Measurements from ENCODE around the gene PCGF3.

PCGF3 gene

DNA sequence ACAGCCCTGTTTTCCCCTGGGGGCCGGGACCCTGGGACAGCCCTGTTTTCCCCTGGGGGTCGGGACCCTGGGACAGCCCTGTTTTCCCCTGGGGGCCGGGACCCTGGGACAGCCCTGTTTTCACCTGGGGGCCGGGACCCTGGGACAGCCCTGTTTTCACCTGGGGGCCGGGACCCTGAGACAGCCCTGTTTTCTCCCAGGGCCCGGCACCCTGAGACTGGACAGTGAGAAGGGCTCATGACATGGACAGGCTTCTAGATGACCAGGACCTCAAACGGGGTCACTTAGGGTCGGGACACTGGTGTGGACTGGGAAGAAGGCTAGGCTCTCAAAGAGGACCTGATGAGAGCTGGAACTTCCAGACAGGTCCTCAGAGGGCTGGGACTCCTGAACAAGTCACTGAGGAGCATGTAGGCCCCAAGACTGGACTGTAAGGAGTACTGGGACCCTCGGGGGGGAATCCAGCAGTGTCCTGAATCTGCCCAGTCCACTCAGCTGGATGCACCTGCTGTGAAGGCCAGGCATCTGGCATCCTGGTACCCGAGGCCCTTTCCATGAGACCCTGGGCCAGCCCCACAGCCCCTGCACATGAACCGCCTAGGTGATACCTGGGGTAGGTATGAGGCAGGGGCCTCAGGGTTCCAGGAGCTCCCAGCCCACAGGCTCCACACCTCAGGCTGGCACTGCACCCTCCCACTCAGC is 2.4 kb downstream of the PCGF3 start:
- H3K4me3 ChIP-seq = no peak overlapping the region
- in situ Hi-C loops (cut with MboI; ENCODE audit: low sequenced_read_pairs) = no loop called here
- peaks cover 15% of the 10 kb centered on the region for H3K36me3 ChIP-seq (replicated peaks)
- H3K9me3 ChIP-seq = no peaks in the 10 kb centered on the region
- DNase-seq (ENCODE audit: low spot score in 2 of 2) = no peak
- peaks cover 11% of the 10 kb centered on the region for H3K4me1 ChIP-seq
- no peaks in the 10 kb centered on the region for H3K27me3 ChIP-seq (ENCODE audit: low read depth)

GRCh38 chr4:708631-708933 is 3.0 kb downstream of the PCGF3 start:
- Histone ChIP-seq H3K4me1 (peaks cover 11% of the 10 kb centered on the region), H3K9me3 (no peaks in the 10 kb centered on the region), H3K4me3 (no peak overlapping the region), H3K27me3 (ENCODE audit: low read depth) (no peaks in the 10 kb centered on the region), H3K36me3 (replicated peaks) (peaks cover 15% of the 10 kb centered on the region)
- in situ Hi-C loops (cut with MboI; ENCODE audit: low sequenced_read_pairs) = no loop called here
- DNase-seq (ENCODE audit: low spot score in 2 of 2) = no peak

GRCh38 chr4:709348-709747 is 3.7 kb downstream of the PCGF3 start:
- no peak overlapping the region for H3K4me3 ChIP-seq
- H3K9me3 ChIP-seq = no peaks in the 10 kb centered on the region
- H3K27me3 ChIP-seq (ENCODE audit: low read depth) = no peaks in the 10 kb centered on the region
- H3K36me3 ChIP-seq (replicated peaks) = peaks cover 20% of the 10 kb centered on the region
- peaks cover 11% of the 10 kb centered on the region for H3K4me1 ChIP-seq
- in situ Hi-C loops (cut with MboI; ENCODE audit: low sequenced_read_pairs) = no loop called here
- DNase-seq (ENCODE audit: low spot score in 2 of 2) = no peak

DNA sequence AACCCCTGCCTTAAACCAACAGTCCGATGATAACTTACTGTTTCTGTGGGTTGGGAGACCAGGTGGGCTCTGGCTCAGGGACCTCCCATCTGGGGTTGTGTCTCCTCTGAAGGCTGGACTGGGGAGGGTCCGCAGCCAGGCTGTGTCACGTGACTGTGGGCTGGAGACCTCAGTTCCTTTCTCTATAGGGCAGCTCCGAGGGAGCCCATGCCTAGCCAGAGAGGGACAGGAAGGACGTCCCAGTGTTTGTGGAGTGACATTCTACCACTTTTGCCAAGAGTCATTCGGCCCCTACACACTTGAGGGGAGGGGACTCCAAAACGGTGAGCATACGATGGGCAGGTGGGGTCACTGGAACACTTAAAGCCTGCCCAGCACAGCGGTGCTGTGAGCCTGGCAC is 4.5 kb downstream of the PCGF3 start:
- Histone ChIP-seq H3K4me3 (no peak overlapping the region), H3K9me3 (no peaks in the 10 kb centered on the region), H3K27me3 (ENCODE audit: low read depth) (no peaks in the 10 kb centered on the region), H3K4me1 (peaks cover 11% of the 10 kb centered on the region), H3K36me3 (replicated peaks) (peaks cover 20% of the 10 kb centered on the region)
- in situ Hi-C loops (cut with MboI; ENCODE audit: low sequenced_read_pairs) = no loop called here
- DNase-seq (ENCODE audit: low spot score in 2 of 2) = no peak

DNA sequence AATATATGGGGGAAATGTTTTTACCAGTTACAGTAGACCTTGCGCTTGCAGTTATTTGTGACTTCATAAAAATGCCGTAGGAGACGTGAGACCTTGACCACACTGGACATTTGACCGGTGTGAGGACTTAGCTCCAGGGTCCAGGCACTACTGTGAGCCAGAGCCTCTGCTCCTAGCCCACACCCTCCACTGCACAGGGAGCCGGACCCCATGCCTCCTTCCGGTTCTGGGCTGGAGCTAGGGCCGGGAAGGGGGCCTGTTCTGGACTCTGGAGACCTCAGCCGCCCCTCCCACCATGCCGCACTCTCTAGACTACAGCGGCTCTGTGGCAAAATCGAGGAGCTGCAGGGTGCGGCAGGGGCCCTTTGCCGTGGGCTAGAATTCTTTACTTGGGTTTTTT is 5.3 kb downstream of the PCGF3 start:
- H3K36me3 ChIP-seq (replicated peaks) = peaks cover 18% of the 10 kb centered on the region
- no peak for DNase-seq (ENCODE audit: low spot score in 2 of 2)
- H3K27me3 ChIP-seq (ENCODE audit: low read depth) = no peaks in the 10 kb centered on the region
- in situ Hi-C loops (cut with MboI; ENCODE audit: low sequenced_read_pairs) = no loop called here
- no peak overlapping the region for H3K4me3 ChIP-seq
- H3K9me3 ChIP-seq = no peaks in the 10 kb centered on the region
- peaks cover 9% of the 10 kb centered on the region for H3K4me1 ChIP-seq

DNA sequence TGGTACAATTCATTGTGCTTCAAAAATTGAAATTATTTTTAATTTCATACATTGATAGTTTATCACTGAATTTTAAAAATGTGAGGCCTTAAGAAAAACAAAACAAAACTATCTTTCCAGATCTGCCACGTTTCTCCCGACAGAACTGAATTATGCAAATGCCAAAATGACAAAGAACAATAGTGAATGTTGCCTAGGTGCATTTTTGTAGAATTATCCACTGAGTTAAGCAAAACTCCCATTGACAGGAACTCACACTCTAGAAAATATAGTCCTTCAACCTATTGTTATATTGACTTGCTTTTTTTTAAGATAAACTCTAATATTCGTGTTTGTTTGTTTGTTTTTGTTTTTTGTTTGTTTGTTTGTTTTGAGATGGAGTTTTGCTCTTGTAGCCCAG is 6.5 kb downstream of the PCGF3 start:
- Histone ChIP-seq H3K4me1 (peaks cover 7% of the 10 kb centered on the region), H3K36me3 (replicated peaks) (peaks cover 17% of the 10 kb centered on the region; the same call in 1 of the 2 replicates), H3K27me3 (ENCODE audit: low read depth) (no peaks in the 10 kb centered on the region), H3K4me3 (no peak overlapping the region), H3K9me3 (no peaks in the 10 kb centered on the region)
- in situ Hi-C loops (cut with MboI; ENCODE audit: low sequenced_read_pairs) = no loop called here
- DNase-seq (ENCODE audit: low spot score in 2 of 2) = no peak

DNA sequence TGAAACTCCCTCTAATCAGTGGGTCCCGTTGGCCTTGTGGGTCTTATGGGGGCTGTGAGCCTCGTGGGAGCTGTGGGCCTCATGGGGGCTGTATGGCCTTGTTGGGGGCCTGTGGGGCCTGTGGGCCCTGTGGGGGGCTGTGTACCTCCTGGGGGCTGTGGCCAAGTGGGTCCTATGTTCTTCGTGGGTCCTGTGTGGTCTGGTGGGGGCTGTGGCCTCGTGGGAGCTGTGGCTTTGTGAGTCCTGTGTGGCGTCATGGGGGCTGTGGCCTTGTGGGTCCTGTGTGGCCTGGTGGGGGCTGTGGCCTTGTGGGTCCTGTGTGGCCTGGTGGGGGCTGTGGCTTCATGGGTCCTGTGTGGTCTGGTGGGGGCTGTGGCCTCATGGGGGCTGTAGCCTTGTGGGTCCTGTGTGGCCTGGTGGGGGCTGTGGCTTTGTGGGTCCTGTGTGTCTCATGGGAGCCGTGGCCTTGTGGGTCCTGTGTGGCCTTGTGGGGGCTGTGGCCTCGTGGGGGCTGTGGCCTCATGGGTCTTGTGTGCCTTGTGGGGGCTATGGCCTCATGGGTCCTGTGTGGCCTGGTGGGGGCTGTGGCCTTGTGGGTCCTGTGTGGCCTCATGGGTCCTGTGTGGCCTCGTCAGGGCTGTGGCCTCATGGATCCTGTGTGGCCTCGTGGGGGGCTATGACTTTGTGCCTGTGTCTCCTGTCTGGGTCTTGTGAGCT is 7.4 kb downstream of the PCGF3 start:
- peaks cover 17% of the 10 kb centered on the region; the same call in 1 of the 2 replicates for H3K36me3 ChIP-seq (replicated peaks)
- H3K4me1 ChIP-seq = peaks cover 7% of the 10 kb centered on the region
- no peak for DNase-seq (ENCODE audit: low spot score in 2 of 2)
- in situ Hi-C loops (cut with MboI; ENCODE audit: low sequenced_read_pairs) = no loop called here
- H3K9me3 ChIP-seq = no peaks in the 10 kb centered on the region
- no peaks in the 10 kb centered on the region for H3K27me3 ChIP-seq (ENCODE audit: low read depth)
- no peak overlapping the region for H3K4me3 ChIP-seq

GRCh38 chr4:714087-714486 is 8.5 kb downstream of the PCGF3 start:
- peaks cover 7% of the 10 kb centered on the region for H3K4me1 ChIP-seq
- H3K4me3 ChIP-seq = no peak overlapping the region
- no peak for DNase-seq (ENCODE audit: low spot score in 2 of 2)
- H3K36me3 ChIP-seq (replicated peaks) = peaks cover 14% of the 10 kb centered on the region; the same call in 1 of the 2 replicates
- H3K27me3 ChIP-seq (ENCODE audit: low read depth) = no peaks in the 10 kb centered on the region
- in situ Hi-C loops (cut with MboI; ENCODE audit: low sequenced_read_pairs) = no loop called here
- H3K9me3 ChIP-seq = no peaks in the 10 kb centered on the region

- in situ Hi-C loops (cut with MboI; ENCODE audit: low sequenced_read_pairs) = no loop called here
- H3K9me3 ChIP-seq = no peaks in the 10 kb centered on the region
- H3K4me1 ChIP-seq = no peaks in the 10 kb centered on the region
- H3K4me3 ChIP-seq = no peak overlapping the region
- H3K36me3 ChIP-seq (replicated peaks) = peaks cover 10% of the 10 kb centered on the region
- DNase-seq (ENCODE audit: low spot score in 2 of 2) = no peak
- no peaks in the 10 kb centered on the region for H3K27me3 ChIP-seq (ENCODE audit: low read depth)
Observed at GRCh38 chr4:717601-718320, 12.1 kb downstream of the PCGF3 start.

DNA sequence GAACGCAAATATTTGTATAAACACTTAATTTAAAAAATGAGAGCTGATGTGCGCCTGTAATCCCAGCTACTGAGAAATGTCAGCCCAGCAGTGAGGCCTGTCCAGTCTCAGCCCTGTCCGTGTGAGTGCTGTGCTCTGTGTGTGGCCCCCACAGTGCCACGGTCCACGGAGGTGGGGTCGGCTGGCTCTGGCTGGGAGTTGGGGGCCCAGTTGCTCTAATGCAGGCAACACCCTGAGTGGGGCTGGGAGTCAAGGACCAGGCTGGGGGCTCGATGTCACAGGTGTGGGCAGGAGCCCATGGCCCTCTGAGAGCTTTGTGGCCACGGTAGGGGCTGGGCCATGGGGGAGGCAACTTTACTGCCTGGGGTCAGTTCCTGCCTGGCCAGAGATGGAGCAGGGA is 12.8 kb downstream of the PCGF3 start:
- no peaks in the 10 kb centered on the region for H3K4me1 ChIP-seq
- no peaks in the 10 kb centered on the region for H3K9me3 ChIP-seq
- H3K36me3 ChIP-seq (replicated peaks) = peaks cover 10% of the 10 kb centered on the region
- no peaks in the 10 kb centered on the region for H3K27me3 ChIP-seq (ENCODE audit: low read depth)
- no peak for DNase-seq (ENCODE audit: low spot score in 2 of 2)
- H3K4me3 ChIP-seq = no peak overlapping the region
- in situ Hi-C loops (cut with MboI; ENCODE audit: low sequenced_read_pairs) = no loop called here

DNA sequence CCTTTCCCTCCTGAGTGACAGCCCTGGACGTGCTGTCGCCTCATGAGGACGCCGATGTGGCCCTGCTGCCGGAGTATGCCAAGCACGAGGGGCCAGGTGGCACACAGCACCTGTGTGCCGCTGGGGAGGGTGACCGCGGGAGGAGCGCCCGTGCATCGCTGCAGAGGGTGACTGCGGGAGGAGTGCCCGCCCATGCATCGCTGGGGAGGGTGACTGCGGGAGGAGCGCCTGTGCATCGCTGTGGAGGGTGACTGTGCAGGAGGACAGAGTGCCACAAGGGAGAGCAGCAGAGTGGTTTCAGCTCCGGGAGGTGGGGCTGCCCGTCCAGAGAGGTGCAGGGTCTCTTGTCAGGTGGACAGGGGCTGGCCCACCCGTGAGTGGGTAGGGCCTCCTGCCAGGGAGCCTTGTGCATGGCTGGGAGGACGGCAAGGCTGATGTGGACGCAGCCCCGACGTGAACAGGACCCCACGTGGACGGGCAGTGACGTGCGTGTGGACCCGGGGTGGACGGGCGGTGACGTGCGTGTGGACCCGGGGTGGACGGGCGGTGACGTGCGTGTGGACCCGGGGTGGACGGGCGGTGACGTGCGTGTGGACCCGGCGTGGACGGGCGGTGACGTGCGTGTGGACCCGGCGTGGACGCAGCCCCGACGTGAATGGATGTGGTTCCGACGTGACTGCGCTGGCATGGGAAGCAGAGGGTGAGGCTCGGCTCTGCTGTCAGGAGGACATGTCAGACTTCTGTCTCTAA is 14.7 kb downstream of the PCGF3 start:
- Histone ChIP-seq H3K36me3 (replicated peaks) (peaks cover 5% of the 10 kb centered on the region), H3K4me1 (no peaks in the 10 kb centered on the region), H3K9me3 (no peaks in the 10 kb centered on the region), H3K27me3 (ENCODE audit: low read depth) (no peaks in the 10 kb centered on the region), H3K4me3 (no peak overlapping the region)
- no peak for DNase-seq (ENCODE audit: low spot score in 2 of 2)
- in situ Hi-C loops (cut with MboI; ENCODE audit: low sequenced_read_pairs) = no loop called here

- Histone ChIP-seq H3K27me3 (ENCODE audit: low read depth) (no peaks in the 10 kb centered on the region), H3K36me3 (replicated peaks) (peaks cover 5% of the 10 kb centered on the region), H3K4me1 (no peaks in the 10 kb centered on the region; the same call in 1 of the 2 replicates), H3K4me3 (no peak overlapping the region), H3K9me3 (no peaks in the 10 kb centered on the region)
- no peak for DNase-seq (ENCODE audit: low spot score in 2 of 2)
- in situ Hi-C loops (cut with MboI; ENCODE audit: low sequenced_read_pairs) = no loop called here
Observed at GRCh38 chr4:721261-722168, 15.9 kb downstream of the PCGF3 start.

- Histone ChIP-seq H3K9me3 (no peaks in the 10 kb centered on the region), H3K4me3 (no peak overlapping the region), H3K27me3 (ENCODE audit: low read depth) (no peaks in the 10 kb centered on the region), H3K4me1 (no peaks in the 10 kb centered on the region; the same call in 1 of the 2 replicates), H3K36me3 (replicated peaks) (peaks cover 5% of the 10 kb centered on the region)
- no peak for DNase-seq (ENCODE audit: low spot score in 2 of 2)
- in situ Hi-C loops (cut with MboI; ENCODE audit: low sequenced_read_pairs) = no loop called here
Observed at GRCh38 chr4:722169-722725, 16.6 kb downstream of the PCGF3 start.

Measured in HAP-1 (cell line).